K562 (cell line): ENCODE results near the gene ARMH3. TPM values are rescaled to one million over a fixed set of nuclear protein-coding genes. Genes with fewer than 3 reads are reported as not detected.
A peak's percentile ranks its signal among the peaks of the same experiment; 100 is the strongest.

Experiments
- ATAC-seq: fragments of 200-7000 bp; cut with Tn5 transposase; 3 replicates; pipeline ENCODE4 v1.9.1; 2020; ENCODE audit warnings: moderate library complexity
- BruUV-seq: library from RNA; stranded (reverse); fragments of 400-500 nt; replicated peaks from 2 replicates; lab custom pipeline; 2021; lab: Mats Ljungman, UMichigan
- CTCF ChIA-PET: fragments of 300-600 bp; formaldehyde crosslinking; extraction: SDS; loops from one replicate; lab custom pipeline; 2021; ENCODE audit warnings: low intra/inter-chr PET ratio; lab: Yijun Ruan, JAX
- POLR2A ChIA-PET: fragments of 300-600, 350-650 bp; sonication (Branson Sonifier 250); formaldehyde crosslinking; extraction: SDS; loops from one replicate; lab custom pipeline; 2021; ENCODE audit warnings: antibody characterized with exemption, inconsistent platforms; lab: Yijun Ruan, JAX
- DNase-seq, 4 experiments: peaks; one replicate each; pipeline versions ENCODE4 v3.0.0 to v3.0.0-alpha.2; 2011 to 2018; ENCODE audit warnings: low spot score in 3 of 4, mixed read lengths in 3 of 4; ENCODE audit errors: extremely low read depth in 1 of 4
- FAIRE-seq: peaks from 2 replicates; lab custom pipeline; 2011; peaks lifted over from hg19 to GRCh38; lab: Jason Lieb, UNC
- H2AFZ ChIP-seq: 2 replicates; pipeline ENCODE4 v1.6.0; 2011; ENCODE audit warnings: low read depth, low read length, control low read depth, inconsistent platforms
- H3K27ac ChIP-seq: fragments of 200-600 bp; 3 replicates; pipeline ENCODE4 v1.8.0; 2011; ENCODE audit warnings: low read depth, mild to moderate bottlenecking, control low read depth, inconsistent platforms, low read length, moderate library complexity, mixed read lengths; ENCODE audit errors: extremely low read depth
- H3K27me3 ChIP-seq, 2 experiments: fragments of 300-600 bp in 1 of 2; 2 replicates in 1 of 2; 3 replicates in 1 of 2; pipeline versions ENCODE4 v1.6.0 to v1.8.0; 2011; ENCODE audit warnings: inconsistent platforms in 2 of 2, low read length in 2 of 2, mild to moderate bottlenecking in 1 of 2, mixed read lengths in 1 of 2, moderate library complexity in 1 of 2; ENCODE audit not compliant: control insufficient read depth in 2 of 2, insufficient read depth in 2 of 2
- H3K36me3 ChIP-seq: fragments of 300-600 bp; 3 replicates; pipeline ENCODE4 v1.8.0; 2011; ENCODE audit warnings: mild to moderate bottlenecking, low read length, inconsistent platforms; ENCODE audit not compliant: control insufficient read depth, insufficient read depth
- H3K4me1 ChIP-seq, 2 experiments: fragments of 200-600 bp in 1 of 2; replicated peaks in 1 of 2; 2 replicates in 1 of 2; 3 replicates in 1 of 2; pipeline versions ENCODE4 v1.5.1 to v1.8.0; 2011; ENCODE audit warnings: inconsistent platforms in 2 of 2, low read length in 2 of 2, mild to moderate bottlenecking in 1 of 2, mixed read lengths in 1 of 2, moderate library complexity in 1 of 2; ENCODE audit not compliant: control insufficient read depth in 2 of 2, insufficient read depth in 2 of 2
- H3K4me2 ChIP-seq: 2 replicates; pipeline ENCODE4 v1.6.1; 2011; ENCODE audit warnings: low read length, control low read depth, inconsistent platforms, mixed read lengths; ENCODE audit not compliant: insufficient read depth
- H3K4me3 ChIP-seq: fragments of 200-600 bp; sonication (generic), shearing (Covaris generic); 2 replicates; pipeline ENCODE4 v1.5.1; 2016; ENCODE audit warnings: control low read depth, inconsistent platforms
- H3K79me2 ChIP-seq: fragments of 200-600 bp; 3 replicates; pipeline ENCODE4 v1.8.0; 2011; ENCODE audit warnings: low read length, inconsistent platforms; ENCODE audit not compliant: control insufficient read depth, insufficient read depth
- H3K9ac ChIP-seq, 2 experiments: 2 replicates each; pipeline versions ENCODE4 v1.6.0 to v1.6.1; 2011; ENCODE audit warnings: low read depth in 2 of 2, low read length in 2 of 2, control low read depth in 1 of 2, inconsistent platforms in 1 of 2, mild to moderate bottlenecking in 1 of 2, mixed read lengths in 1 of 2; ENCODE audit not compliant: insufficient read depth in 1 of 2
- H3K9me1 ChIP-seq: one replicate; pipeline ENCODE4 v1.6.0; 2011; ENCODE audit warnings: inconsistent platforms, mild to moderate bottlenecking, low read length, moderate library complexity; ENCODE audit not compliant: control insufficient read depth, insufficient read depth
- H3K9me3 ChIP-seq: replicated peaks from 2 replicates; pipeline ENCODE4 v1.5.1; 2011; ENCODE audit warnings: low read depth, low read length, inconsistent platforms; ENCODE audit not compliant: control insufficient read depth, insufficient read depth
- H4K20me1 ChIP-seq: replicated peaks from 2 replicates; pipeline ENCODE4 v1.6.1; 2011; ENCODE audit warnings: low read length, inconsistent platforms, mixed read lengths; ENCODE audit not compliant: control insufficient read depth, insufficient read depth
- REST ChIP-seq, 2 experiments: fragments of 450-650 bp; formaldehyde crosslinking in 1 of 2; IDR thresholded peaks; 2 replicates each; pipeline versions ENCODE4 v1.4.0 to v1.6.1; 2014 to 2020; ENCODE audit warnings: mild to moderate bottlenecking in 2 of 2, borderline replicate concordance in 1 of 2, low read depth in 1 of 2
- WGBS: fragments of 100-300 bp; shearing (Covaris generic); methylation state at CpG from one replicate; pipeline ENCODE4 v1.1.6; 2016; ENCODE audit warnings: low coverage, mixed read lengths; ENCODE audit not compliant: insufficient coverage; ENCODE audit errors: missing lambda C conversion rate; 5-methylcytosine and 5-hydroxymethylcytosine counted together
- in situ Hi-C: fragments of 300-500 bp; cut with MboI; formaldehyde crosslinking; loops from 4 replicates; pipeline ENCODE4 v1.15.0; 2018; ENCODE audit warnings: inconsistent platforms, mixed read lengths
- intact Hi-C: fragments of 100-400 bp; cut with micrococcal nuclease; formaldehyde crosslinking; loops from 2 replicates; pipeline ENCODE4 v1.14.2; 2022
- polyA plus RNA-seq, 8 experiments: library from polyadenylated mRNA; depleted of rRNA in 4 of 8; stranded (reverse) in 5 of 8; unstranded in 3 of 8; fragments of >200 nt; fragmentation: Nextera tagmentation in 2 of 8; fragmentation: Illumina TruSeq in 1 of 8; extraction: Ambion mirVana in 2 of 8; extraction: Trizol in 1 of 8; gene quantifications; 2 replicates each; pipeline versions ENCODE4 v1.2.1 to v1.2.3, GENCODE V29; 2011 to 2014; ENCODE audit warnings: inconsistent platforms in 1 of 8, missing spikeins in 1 of 8
- total RNA-seq, 7 experiments: library from RNA; depleted of rRNA in 6 of 7; stranded (reverse); fragments of >200 nt in 6 of 7; fragmentation: Illumina TruSeq in 2 of 7; extraction: Trizol in 2 of 7; gene quantifications; 2 replicates each; pipeline versions ENCODE4 v1.2.1 to v1.2.3, GENCODE V29; 2011 to 2021; ENCODE audit warnings: low replicate concordance in 1 of 7

ARMH3 gene
- total and polyA plus RNA-seq, 9 of the 15 experiments (the other 6 are each of a cell fraction or from before 2014, with no cell fraction given) = 0.29 to 0.73 TPM; not detected in 7

- CTCF ChIA-PET = interaction anchor here (0.5 to 2.5 kb wide), 6 partner anchors 230 to 763 kb away, joined by 3 to 29 read pairs (median 4); no protein-coding TSS in a partner anchor
- Histone ChIP-seq H2AFZ (0 out of 2 replicates have a peak overlapping the region, but pooled peaks have one; percentile 30), H3K9ac (peak overlapping the region in 1 of 2 experiments; percentile 83; a peak in 1 of 4 replicates), H3K4me2 (peak overlapping the region; percentile 32; the same call in 1 of the 2 replicates), H3K27ac (no peak overlapping the region), H3K9me1 (no peaks in the 10 kb centered on the region), H3K4me3 (no peak overlapping the region), H3K79me2 (no peaks in the 10 kb centered on the region), H3K9me3 (no peaks in the 10 kb centered on the region), H3K36me3 (peaks cover 2% of the 10 kb centered on the region; the same call in 1 of the 3 replicates), H4K20me1 (0 out of 2 replicates have a peak, but pooled peaks cover under 1% of the 10 kb centered on the region), H3K4me1 (peaks cover under 1 to 21% of the 10 kb centered on the region in 2 experiments; a peak in 4 of 5 replicates), H3K27me3 (no peaks in the 10 kb centered on the region)
- WGBS = 66% methylated on average over 33 of the region's 46 CpGs
- FAIRE-seq = peak; percentile 85
- ATAC-seq = peak; percentile 95
- POLR2A ChIA-PET = interaction anchor here (0.6 to 2.9 kb wide), 17 partner anchors 17 to 311 kb away, joined by 3 to 35 read pairs (median 3); partner anchors contain the start of genes ARMH3, NOLC1 and OGA
- BruUV-seq = TSS peak; percentile 27
- peak; percentile 69 to 85 (median 76) for DNase-seq
- intact Hi-C loops = loop anchor here (5.0 to 10.0 kb wide), 2 partner anchors 216 to 274 kb away; partner anchors contain the start of gene ARMH3
- in situ Hi-C loops = loop anchor here (5.0 to 25.0 kb wide), 5 partner anchors 236 to 771 kb away; partner anchors contain the start of genes ACTR1A, CUEDC2 and SUFU
- TF ChIP-seq REST (IDR thresholded peaks at IDR 0.05; ENCODE audit: borderline replicate concordance) (peak; percentile 84), REST (CRISPR knock-in tag; IDR thresholded peaks at IDR 0.05; ENCODE audit: low read depth) (no peak)
These were observed 215.1 kb downstream of the ARMH3 start for GRCh38 chr10:101840741-101841453.
